GM23338 (cell line): ENCODE results near the gene USF2. TPM values are rescaled to one million over a fixed set of nuclear protein-coding genes. Genes with fewer than 3 reads are reported as not detected.

Experiments
- ATAC-seq: fragments of 200-7000 bp; cut with Tn5 transposase; 3 replicates; pipeline ENCODE4 v1.9.1; 2020
- DNase-seq: peaks from one replicate; pipeline ENCODE4 v3.0.0-alpha.2; 2015; ENCODE audit warnings: low spot score
- H2AFZ ChIP-seq: fragments of 200-600 bp; sonication (generic); 2 replicates; pipeline ENCODE4 v1.8.0; 2016; ENCODE audit warnings: antibody characterized with exemption, mild to moderate bottlenecking, moderate library complexity
- H3F3A ChIP-seq: fragments of 200-600 bp; sonication (generic); replicated peaks from 2 replicates; pipeline ENCODE4 v1.8.0; 2017; ENCODE audit warnings: antibody characterized with exemption, mixed run types, low read depth
- H3K27ac ChIP-seq: fragments of 200-600 bp; sonication (generic); 2 replicates; pipeline ENCODE4 v1.6.1; 2016; ENCODE audit warnings: low read depth
- H3K27me3 ChIP-seq: fragments of 200-600 bp; sonication (generic); 2 replicates; pipeline ENCODE4 v1.8.0; 2016; ENCODE audit warnings: mild to moderate bottlenecking, mixed run types, moderate library complexity; ENCODE audit not compliant: insufficient read depth
- H3K36me3 ChIP-seq: fragments of 200-600 bp; sonication (generic); 2 replicates; pipeline ENCODE4 v1.8.0; 2016; ENCODE audit warnings: mild to moderate bottlenecking; ENCODE audit not compliant: insufficient read depth
- H3K4me1 ChIP-seq: fragments of 200-600 bp; sonication (generic); 2 replicates; pipeline ENCODE4 v1.8.0; 2016; ENCODE audit warnings: mild to moderate bottlenecking, moderate library complexity; ENCODE audit not compliant: insufficient read depth
- H3K4me2 ChIP-seq: fragments of 200-600 bp; sonication (generic); 2 replicates; pipeline ENCODE4 v1.7.1; 2017; ENCODE audit warnings: mixed run types
- H3K4me3 ChIP-seq: fragments of 200-600 bp; sonication (generic); 2 replicates; pipeline ENCODE4 v1.6.1; 2016; ENCODE audit warnings: mixed run types
- H3K79me2 ChIP-seq: fragments of 200-600 bp; sonication (generic); replicated peaks from 2 replicates; pipeline ENCODE4 v1.8.0; 2017; ENCODE audit warnings: mild to moderate bottlenecking; ENCODE audit not compliant: insufficient read depth
- H3K9me2 ChIP-seq: fragments of 200-600 bp; sonication (generic); 2 replicates; pipeline ENCODE4 v1.8.0; 2017; ENCODE audit not compliant: insufficient read depth
- H4K20me1 ChIP-seq: fragments of 200-600 bp; sonication (generic); replicated peaks from 2 replicates; pipeline ENCODE4 v1.8.0; 2017; ENCODE audit warnings: mild to moderate bottlenecking; ENCODE audit not compliant: insufficient read depth
- H3K27ac Mint-ChIP-seq: 2 replicates; pipeline ENCODE4 v1.8.0; 2020; ENCODE audit warnings: inconsistent platforms, mild to moderate bottlenecking, moderate library complexity, mixed read lengths
- H3K27me3 Mint-ChIP-seq: 3 replicates; pipeline ENCODE4 v1.8.0; 2022; ENCODE audit warnings: low read depth, mild to moderate bottlenecking, moderate library complexity, mixed read lengths, inconsistent platforms; ENCODE audit not compliant: insufficient read depth, poor library complexity
- H3K36me3 Mint-ChIP-seq: 3 replicates; pipeline ENCODE4 v1.8.0; 2021; ENCODE audit warnings: low read depth, mild to moderate bottlenecking, inconsistent platforms, moderate library complexity, mixed read lengths
- H3K4me1 Mint-ChIP-seq: 3 replicates; pipeline ENCODE4 v1.8.0; 2020; ENCODE audit warnings: mild to moderate bottlenecking, inconsistent platforms, mixed read lengths
- H3K4me3 Mint-ChIP-seq: 3 replicates; pipeline ENCODE4 v1.8.0; 2021; ENCODE audit warnings: moderate library complexity, mild to moderate bottlenecking, inconsistent platforms, mixed read lengths
- H3K9me3 Mint-ChIP-seq: 3 replicates; pipeline ENCODE4 v1.8.0; 2020; ENCODE audit warnings: moderate library complexity, mild to moderate bottlenecking, inconsistent platforms, mixed read lengths
- CREB1 ChIP-seq: fragments of 250-450 bp; sonication (Bioruptor Pico); IDR thresholded peaks from 2 replicates; pipeline ENCODE4 v1.5.0; 2020; ENCODE audit warnings: low read depth, mild to moderate bottlenecking, moderate library complexity
- EZH2 ChIP-seq: fragments of 200-600 bp; sonication (generic); IDR thresholded peaks from one replicate; pipeline ENCODE4 v1.8.0; 2017; ENCODE audit warnings: antibody characterized with exemption, mild to moderate bottlenecking, low read depth; ENCODE audit not compliant: unreplicated experiment
- EZH2phosphoT487 ChIP-seq: fragments of 200-600 bp; sonication (generic); IDR thresholded peaks from one replicate; pipeline ENCODE4 v1.8.1; 2018; ENCODE audit warnings: antibody characterized with exemption; ENCODE audit not compliant: unreplicated experiment
- POLR2AphosphoS5 ChIP-seq: IDR thresholded peaks from 2 replicates; pipeline ENCODE4 v1.6.1; 2016; ENCODE audit warnings: antibody characterized with exemption, low read depth
- STAT1 ChIP-seq: IDR thresholded peaks from one replicate; pipeline ENCODE4 v1.6.1; 2016; ENCODE audit warnings: antibody characterized with exemption; ENCODE audit not compliant: unreplicated experiment
- ZNF114 ChIP-seq: fragments of 250-450 bp; sonication (Bioruptor Pico); IDR thresholded peaks from 2 replicates; pipeline ENCODE4 v1.5.0; 2020; ENCODE audit warnings: mild to moderate bottlenecking, moderate library complexity
- ZNF331 ChIP-seq: fragments of 250-450 bp; sonication (Bioruptor Pico); IDR thresholded peaks from 2 replicates; pipeline ENCODE4 v1.5.0; 2020; ENCODE audit warnings: low read depth, mild to moderate bottlenecking, moderate library complexity
- ZNF462 ChIP-seq: fragments of 250-450 bp; sonication (Bioruptor Pico); IDR thresholded peaks from 2 replicates; pipeline ENCODE4 v1.5.0; 2020; ENCODE audit warnings: mild to moderate bottlenecking, moderate library complexity
- polyA plus RNA-seq: library from polyadenylated mRNA; unstranded; fragments of >200 nt; fragmentation: Nextera tagmentation; extraction: Ambion mirVana; gene quantifications from 2 replicates; pipeline ENCODE4 v1.2.1, GENCODE V29; 2016
- total RNA-seq: library from RNA; depleted of rRNA; stranded (reverse); fragments of >200 nt; shearing (Covaris generic); gene quantifications from 2 replicates; pipeline ENCODE4 v1.2.3, GENCODE V29; 2014
- TF ChIP-seq, protein P1 (sequence below): IDR thresholded peaks from one replicate; pipeline ENCODE4 v1.6.1; 2018; ENCODE audit warnings: antibody characterized with exemption; ENCODE audit not compliant: unreplicated experiment
- TF ChIP-seq, protein P2 (sequence below): IDR thresholded peaks from 2 replicates; pipeline ENCODE4 v1.6.1; 2016; ENCODE audit warnings: antibody characterized with exemption

Gene USF2
- total and polyA plus RNA-seq, 2 experiments from 2014 or later: 28.9 to 60.5 TPM

DNA sequence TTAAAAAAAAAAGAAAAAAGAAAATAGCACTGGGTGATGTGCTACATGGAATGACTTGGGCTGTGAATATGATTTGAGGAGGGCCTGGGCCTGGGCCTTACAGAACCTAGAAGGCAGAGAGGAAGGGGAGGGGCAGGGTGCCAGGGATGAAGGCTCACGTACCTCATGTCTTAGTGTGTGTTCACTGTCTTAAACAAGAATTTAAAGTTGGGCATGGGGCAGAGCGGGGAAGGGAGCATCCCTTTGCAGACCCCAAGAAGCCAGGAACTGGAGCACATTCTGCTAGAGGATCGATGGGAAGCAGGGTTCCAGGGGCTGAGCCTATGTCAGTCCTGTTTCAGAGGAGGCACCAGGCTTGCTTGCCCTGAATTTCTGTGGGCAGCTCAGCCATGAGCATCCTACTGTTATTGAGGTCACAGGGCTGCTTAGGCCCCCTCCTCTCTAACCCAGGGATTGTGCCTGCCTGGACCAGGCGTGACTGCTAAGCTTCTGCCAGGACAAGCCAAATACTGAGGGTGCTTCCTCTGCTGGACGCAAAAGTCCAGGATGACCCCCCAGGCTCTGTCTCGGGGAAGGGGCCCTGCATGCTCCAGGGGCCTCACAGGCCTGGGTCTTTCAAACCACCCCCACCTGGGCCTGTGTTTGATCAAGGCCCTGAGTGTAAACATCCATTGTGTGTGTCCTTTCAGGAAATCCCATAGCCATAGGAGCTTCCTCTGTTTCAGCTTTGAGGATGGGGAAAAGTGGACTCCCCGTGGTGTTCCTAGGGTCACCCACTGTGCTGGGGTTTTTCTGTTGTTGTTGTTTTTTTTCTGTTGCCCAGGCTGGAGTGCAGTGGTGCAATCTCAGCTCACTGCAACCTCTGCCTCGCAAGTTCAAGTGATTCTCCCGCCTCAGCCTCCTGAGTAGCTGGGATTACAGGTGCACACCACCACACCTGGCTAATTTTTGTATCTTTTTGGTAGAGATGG lies 15.2 kb upstream of the USF2 start:
- TF ChIP-seq EZH2phosphoT487 (no peak), STAT1 (no peak), CREB1 (no peak), ZNF114 (CRISPR knock-in tag) (no peak), ZNF331 (CRISPR knock-in tag) (no peak), ZNF462 (CRISPR knock-in tag) (no peak), EZH2 (no peak), POLR2AphosphoS5 (no peak)
- TF ChIP-seq, protein P1, sequence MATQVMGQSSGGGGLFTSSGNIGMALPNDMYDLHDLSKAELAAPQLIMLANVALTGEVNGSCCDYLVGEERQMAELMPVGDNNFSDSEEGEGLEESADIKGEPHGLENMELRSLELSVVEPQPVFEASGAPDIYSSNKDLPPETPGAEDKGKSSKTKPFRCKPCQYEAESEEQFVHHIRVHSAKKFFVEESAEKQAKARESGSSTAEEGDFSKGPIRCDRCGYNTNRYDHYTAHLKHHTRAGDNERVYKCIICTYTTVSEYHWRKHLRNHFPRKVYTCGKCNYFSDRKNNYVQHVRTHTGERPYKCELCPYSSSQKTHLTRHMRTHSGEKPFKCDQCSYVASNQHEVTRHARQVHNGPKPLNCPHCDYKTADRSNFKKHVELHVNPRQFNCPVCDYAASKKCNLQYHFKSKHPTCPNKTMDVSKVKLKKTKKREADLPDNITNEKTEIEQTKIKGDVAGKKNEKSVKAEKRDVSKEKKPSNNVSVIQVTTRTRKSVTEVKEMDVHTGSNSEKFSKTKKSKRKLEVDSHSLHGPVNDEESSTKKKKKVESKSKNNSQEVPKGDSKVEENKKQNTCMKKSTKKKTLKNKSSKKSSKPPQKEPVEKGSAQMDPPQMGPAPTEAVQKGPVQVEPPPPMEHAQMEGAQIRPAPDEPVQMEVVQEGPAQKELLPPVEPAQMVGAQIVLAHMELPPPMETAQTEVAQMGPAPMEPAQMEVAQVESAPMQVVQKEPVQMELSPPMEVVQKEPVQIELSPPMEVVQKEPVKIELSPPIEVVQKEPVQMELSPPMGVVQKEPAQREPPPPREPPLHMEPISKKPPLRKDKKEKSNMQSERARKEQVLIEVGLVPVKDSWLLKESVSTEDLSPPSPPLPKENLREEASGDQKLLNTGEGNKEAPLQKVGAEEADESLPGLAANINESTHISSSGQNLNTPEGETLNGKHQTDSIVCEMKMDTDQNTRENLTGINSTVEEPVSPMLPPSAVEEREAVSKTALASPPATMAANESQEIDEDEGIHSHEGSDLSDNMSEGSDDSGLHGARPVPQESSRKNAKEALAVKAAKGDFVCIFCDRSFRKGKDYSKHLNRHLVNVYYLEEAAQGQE: no peak
- TF ChIP-seq, protein P2, sequence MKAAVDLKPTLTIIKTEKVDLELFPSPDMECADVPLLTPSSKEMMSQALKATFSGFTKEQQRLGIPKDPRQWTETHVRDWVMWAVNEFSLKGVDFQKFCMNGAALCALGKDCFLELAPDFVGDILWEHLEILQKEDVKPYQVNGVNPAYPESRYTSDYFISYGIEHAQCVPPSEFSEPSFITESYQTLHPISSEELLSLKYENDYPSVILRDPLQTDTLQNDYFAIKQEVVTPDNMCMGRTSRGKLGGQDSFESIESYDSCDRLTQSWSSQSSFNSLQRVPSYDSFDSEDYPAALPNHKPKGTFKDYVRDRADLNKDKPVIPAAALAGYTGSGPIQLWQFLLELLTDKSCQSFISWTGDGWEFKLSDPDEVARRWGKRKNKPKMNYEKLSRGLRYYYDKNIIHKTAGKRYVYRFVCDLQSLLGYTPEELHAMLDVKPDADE: no peak
- peak; percentile 44 for DNase-seq
- Histone ChIP-seq H3F3A (no peaks in the 10 kb centered on the region), H3K27me3 (no peaks in the 10 kb centered on the region), H3K9me2 (no peaks in the 10 kb centered on the region), H3K79me2 (peaks cover 72% of the 10 kb centered on the region), H3K4me3 (no peak overlapping the region), H3K36me3 (peaks cover 29% of the 10 kb centered on the region), H2AFZ (no peak overlapping the region), H3K4me1 (peaks cover 5% of the 10 kb centered on the region; the same call in 1 of the 2 replicates), H4K20me1 (peaks cover 45% of the 10 kb centered on the region), H3K4me2 (no peak overlapping the region; the same call in 1 of the 2 replicates), H3K27ac (0 out of 2 replicates have a peak overlapping the region, but pooled peaks have one; percentile 50)
- H3K36me3 Mint-ChIP-seq: peaks cover 90% of the 10 kb centered on the region
- H3K27ac Mint-ChIP-seq: peak overlapping the region; percentile 32; the same call in 1 of the 2 replicates
- no peaks in the 10 kb centered on the region for H3K9me3 Mint-ChIP-seq
- peaks cover 20% of the 10 kb centered on the region for H3K4me1 Mint-ChIP-seq
- H3K4me3 Mint-ChIP-seq: peak overlapping the region; percentile 11; the same call in 1 of the 3 replicates
- peaks cover 30% of the 10 kb centered on the region for H3K27me3 Mint-ChIP-seq
- ATAC-seq: peak; percentile 60
